ENCODE data around the gene DDRGK1.

DNA sequence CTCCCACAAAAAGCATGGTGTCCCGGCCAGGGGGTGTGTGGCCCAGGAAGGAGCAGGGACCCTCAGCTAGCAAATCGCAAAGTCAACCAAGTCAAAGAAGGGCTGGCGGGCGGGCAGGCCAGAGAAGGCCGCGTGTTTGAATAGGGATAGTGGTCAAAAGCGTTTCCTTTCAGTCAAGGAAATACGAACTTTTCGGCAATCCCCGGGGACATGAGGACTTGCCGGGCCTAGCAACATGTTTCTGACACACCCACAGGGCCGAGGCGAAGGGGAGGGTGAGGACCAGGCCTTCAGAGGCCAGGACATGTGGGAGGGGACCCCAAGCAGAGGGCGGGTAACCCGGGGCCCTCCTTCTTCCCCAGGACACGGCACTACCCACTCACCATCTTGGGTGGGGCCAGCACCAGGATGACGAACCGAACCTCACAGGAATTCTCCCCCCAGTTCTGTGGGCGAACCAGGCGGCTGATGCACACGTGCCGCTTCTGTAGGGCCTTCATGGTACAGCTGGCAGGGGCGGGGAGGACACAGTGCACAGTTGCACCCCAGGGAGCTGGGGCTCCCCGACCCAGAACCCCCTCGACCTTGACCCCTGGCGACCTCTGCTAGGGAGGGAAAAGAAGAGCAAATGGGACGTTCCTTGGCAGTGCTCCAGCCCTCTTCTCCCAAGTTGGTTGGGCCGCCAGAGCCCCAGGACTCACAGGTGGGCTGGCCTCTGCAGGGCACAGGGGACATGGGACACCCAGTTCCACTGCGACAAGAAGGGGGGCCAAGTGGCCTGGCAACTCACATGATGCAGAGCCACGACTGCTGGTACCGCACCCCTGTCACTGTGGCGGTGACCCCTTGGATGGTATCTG is 28.9 kb upstream of the DDRGK1 start:
- TF ChIP-seq, protein P1, sequence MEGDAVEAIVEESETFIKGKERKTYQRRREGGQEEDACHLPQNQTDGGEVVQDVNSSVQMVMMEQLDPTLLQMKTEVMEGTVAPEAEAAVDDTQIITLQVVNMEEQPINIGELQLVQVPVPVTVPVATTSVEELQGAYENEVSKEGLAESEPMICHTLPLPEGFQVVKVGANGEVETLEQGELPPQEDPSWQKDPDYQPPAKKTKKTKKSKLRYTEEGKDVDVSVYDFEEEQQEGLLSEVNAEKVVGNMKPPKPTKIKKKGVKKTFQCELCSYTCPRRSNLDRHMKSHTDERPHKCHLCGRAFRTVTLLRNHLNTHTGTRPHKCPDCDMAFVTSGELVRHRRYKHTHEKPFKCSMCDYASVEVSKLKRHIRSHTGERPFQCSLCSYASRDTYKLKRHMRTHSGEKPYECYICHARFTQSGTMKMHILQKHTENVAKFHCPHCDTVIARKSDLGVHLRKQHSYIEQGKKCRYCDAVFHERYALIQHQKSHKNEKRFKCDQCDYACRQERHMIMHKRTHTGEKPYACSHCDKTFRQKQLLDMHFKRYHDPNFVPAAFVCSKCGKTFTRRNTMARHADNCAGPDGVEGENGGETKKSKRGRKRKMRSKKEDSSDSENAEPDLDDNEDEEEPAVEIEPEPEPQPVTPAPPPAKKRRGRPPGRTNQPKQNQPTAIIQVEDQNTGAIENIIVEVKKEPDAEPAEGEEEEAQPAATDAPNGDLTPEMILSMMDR (IDR thresholded peaks at IDR 0.05; ENCODE audit: insufficient read depth, low read length, poor library complexity, severe bottlenecking), result no peak
- no peak for TF ChIP-seq EZH2phosphoT487 (conservative IDR thresholded peaks at IDR 0.05; ENCODE audit: low read length)

Data from SU-DHL-6 (cell line).